Posterior vena cava (tissue), 2 donors: ENCODE data around the gene CETN2. TPM values are rescaled to one million over a fixed set of nuclear protein-coding genes. Genes with fewer than 3 reads are reported as not detected.

Source experiments
- total RNA-seq, 2 donors: library from RNA; stranded (reverse); fragmentation: NEBNext Ultra II Directional; extraction: Animal tissue kit (Norgen Biotek cat#: 25700); gene quantifications; one replicate each; pipeline ENCODE4 v1.2.1, GENCODE V29; 2021
- donor health status: DM: yes; HTN: yes; CAD: no.
- donor health status: DM: yes; HTN: yes; CAD: no.

The CETN2 gene
- total RNA-seq, 2 donors from 2014 or later = 27.9 to 33.1 TPM

Other genes with a start within 250 kb of the CETN2 start
- not detected for gene GABRQ, start 192.9 kb downstream of the CETN2 start, total RNA-seq
- gene MAGEA3, start 132.0 kb downstream of the CETN2 start, total RNA-seq = not detected
- not detected for gene CSAG2, start 121.5 kb downstream of the CETN2 start, total RNA-seq
- gene MAGEA2B, start 116.1 kb downstream of the CETN2 start, total RNA-seq = not detected
- gene CSAG1, start 97.0 kb downstream of the CETN2 start, total RNA-seq = not detected
- not detected for gene MAGEA12, start 97.0 kb downstream of the CETN2 start, total RNA-seq
- gene MAGEA2, start 76.9 kb downstream of the CETN2 start, total RNA-seq = not detected
- gene CSAG3, start 71.5 kb downstream of the CETN2 start, total RNA-seq = not detected
- not detected for gene MAGEA6, start 61.1 kb downstream of the CETN2 start, total RNA-seq
- gene NSDHL, start 306 bp upstream of the CETN2 start, total RNA-seq = 10 to 100 TPM in 1 of 2 donors, 1 to 10 TPM in 1; 9.4 to 10.7 TPM
- gene ZNF185, start 67.3 kb upstream of the CETN2 start, total RNA-seq = 1 to 10 TPM; 2.8 to 7.9 TPM
- not detected for gene PNMA5, start 163.4 kb upstream of the CETN2 start, total RNA-seq
- gene PNMA3, start 225.7 kb upstream of the CETN2 start, total RNA-seq = under 1 TPM in 1 of 2 donors, not detected in 1; 0.14 TPM
- gene PNMA6A, start 241.7 kb upstream of the CETN2 start, total RNA-seq = 1 to 10 TPM; 1.4 to 1.5 TPM